ENCODE measurements around the gene CYTH4. TPM values are rescaled to one million over a fixed set of nuclear protein-coding genes. Genes with fewer than 3 reads are reported as not detected.

CYTH4 gene
- total RNA-seq, 2 experiments from 2014 or later: 33.1 to 42.8 TPM

GRCh38 chr22:37303821-37304274 is 21.5 kb downstream of the CYTH4 start:
- Mint-ChIP-seq H3K4me3 (peak overlapping the region; percentile 14), H3K36me3 (ENCODE audit: low read depth) (peaks cover 39% of the 10 kb centered on the region), H3K27me3 (no peaks in the 10 kb centered on the region), H3K4me1 (peaks cover 84% of the 10 kb centered on the region), H3K27ac (peak overlapping the region; percentile 89), H3K9me3 (ENCODE audit: low read depth) (no peaks in the 10 kb centered on the region)
- POLR2A ChIA-PET: interaction anchor here (0.6 to 1.0 kb wide), 5 partner anchors 17 to 157 kb away, joined by 3 to 6 read pairs (median 4); no protein-coding TSS in a partner anchor
- peak; percentile 68 for ATAC-seq
- DNase-seq: peak; percentile 89
- CTCF ChIA-PET: interaction anchor here (0.7 to 1.8 kb wide), 5 partner anchors 10 to 62 kb away, joined by 3 to 8 read pairs (median 4); no protein-coding TSS in a partner anchor
- intact Hi-C loops (cut with DNase I, micrococcal nuclease): no loop called here

DNA sequence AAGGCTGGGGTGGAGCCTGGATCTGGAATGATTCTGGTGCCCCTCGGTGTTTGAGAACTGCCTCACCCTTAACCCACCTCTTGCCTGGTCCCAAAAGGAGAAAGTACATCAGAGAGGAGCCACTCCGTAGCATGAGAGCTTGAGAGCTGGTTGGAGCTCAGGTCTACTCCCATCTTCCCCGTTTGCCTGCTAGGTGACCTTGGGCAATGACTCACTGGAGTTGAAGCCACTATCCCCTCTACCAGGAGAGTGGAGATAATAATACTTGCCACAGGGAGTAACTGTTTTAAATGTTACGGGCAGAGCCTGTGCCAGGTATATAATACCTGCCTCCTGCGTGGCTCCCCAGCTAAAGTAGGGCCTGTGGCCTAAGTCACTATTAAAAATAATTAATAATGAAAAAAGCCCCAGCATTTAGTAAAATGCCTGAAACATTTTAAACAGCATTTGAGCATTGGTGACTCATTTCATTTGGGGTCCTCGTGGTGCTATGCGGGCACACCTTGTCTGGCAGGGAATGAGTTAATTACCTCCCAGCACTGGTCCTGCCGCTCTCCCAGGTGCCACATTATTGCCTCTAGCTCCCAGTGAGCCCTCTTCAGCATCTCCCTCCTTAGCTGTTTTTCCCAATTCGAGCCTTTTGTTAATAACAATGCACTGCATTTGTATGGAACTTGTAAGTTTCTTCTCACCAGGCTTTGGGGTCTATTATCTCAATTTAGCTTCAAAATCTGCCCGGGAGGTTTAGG is 22.5 kb downstream of the CYTH4 start:
- intact Hi-C loops (cut with DNase I, micrococcal nuclease): no loop called here
- Mint-ChIP-seq H3K27ac (peak overlapping the region; percentile 98), H3K4me1 (peaks cover 93% of the 10 kb centered on the region), H3K36me3 (ENCODE audit: low read depth) (peaks cover 39% of the 10 kb centered on the region), H3K27me3 (no peaks in the 10 kb centered on the region), H3K4me3 (no peak overlapping the region), H3K9me3 (ENCODE audit: low read depth) (no peaks in the 10 kb centered on the region)
- ChIA-PET CTCF (interaction anchor here (0.8 to 1.8 kb wide), 5 partner anchors 9 to 302 kb away, joined by 3 to 9 read pairs (median 7); no protein-coding TSS in a partner anchor), POLR2A (interaction anchor here (1.0 to 1.1 kb wide), 2 partner anchors 18 to 44 kb away, joined by 5 to 6 read pairs; no protein-coding TSS in a partner anchor)
- ATAC-seq (no peak), DNase-seq (no peak)

GRCh38 chr22:37305887-37306286 is 23.6 kb downstream of the CYTH4 start:
- ATAC-seq (no peak), DNase-seq (no peak)
- H3K4me1 Mint-ChIP-seq: peaks cover 92% of the 10 kb centered on the region
- CTCF ChIA-PET: interaction anchor here (0.5 to 1.8 kb wide), 6 partner anchors 10 to 51 kb away, joined by 3 to 9 read pairs (median 5); no protein-coding TSS in a partner anchor
- intact Hi-C loops (cut with DNase I, micrococcal nuclease): no loop called here
- no peak overlapping the region for H3K4me3 Mint-ChIP-seq
- H3K36me3 Mint-ChIP-seq (ENCODE audit: low read depth): peaks cover 39% of the 10 kb centered on the region
- no peaks in the 10 kb centered on the region for H3K27me3 Mint-ChIP-seq
- peak overlapping the region; percentile 98 for H3K27ac Mint-ChIP-seq
- H3K9me3 Mint-ChIP-seq (ENCODE audit: low read depth): no peaks in the 10 kb centered on the region
- POLR2A ChIA-PET: interaction anchor here (0.8 kb wide), 1 partner anchor 64 kb away, joined by 3 read pairs; no protein-coding TSS in a partner anchor

- POLR2A ChIA-PET: interaction anchor here (0.8 kb wide), 1 partner anchor 64 kb away, joined by 3 read pairs; no protein-coding TSS in a partner anchor
- H3K4me1 Mint-ChIP-seq: peaks cover 92% of the 10 kb centered on the region
- H3K36me3 Mint-ChIP-seq (ENCODE audit: low read depth): peaks cover 36% of the 10 kb centered on the region
- H3K9me3 Mint-ChIP-seq (ENCODE audit: low read depth): no peaks in the 10 kb centered on the region
- H3K27me3 Mint-ChIP-seq: no peaks in the 10 kb centered on the region
- H3K27ac Mint-ChIP-seq: peak overlapping the region; percentile 98
- ATAC-seq (no peak), DNase-seq (no peak)
- CTCF ChIA-PET: interaction anchor here (0.8 to 1.6 kb wide), 2 partner anchors 10 to 38 kb away, joined by 6 to 9 read pairs; no protein-coding TSS in a partner anchor
- H3K4me3 Mint-ChIP-seq: peak overlapping the region; percentile 57
- intact Hi-C loops (cut with DNase I, micrococcal nuclease): no loop called here
These were observed 24.2 kb downstream of the CYTH4 start for GRCh38 chr22:37306494-37306829.

- peak overlapping the region; percentile 57 for H3K4me3 Mint-ChIP-seq
- H3K9me3 Mint-ChIP-seq (ENCODE audit: low read depth): no peaks in the 10 kb centered on the region
- peak overlapping the region; percentile 98 for H3K27ac Mint-ChIP-seq
- ChIA-PET POLR2A (no interaction called here), CTCF (no interaction called here)
- H3K36me3 Mint-ChIP-seq (ENCODE audit: low read depth): peaks cover 24% of the 10 kb centered on the region
- H3K27me3 Mint-ChIP-seq: no peaks in the 10 kb centered on the region
- H3K4me1 Mint-ChIP-seq: peaks cover 79% of the 10 kb centered on the region
- intact Hi-C loops (cut with DNase I, micrococcal nuclease): no loop called here
- ATAC-seq: no peak
- no peak for DNase-seq
These were observed 26.3 kb downstream of the CYTH4 start for GRCh38 chr22:37308385-37309200.

- CTCF ChIA-PET: interaction anchor here (0.6 to 1.2 kb wide), 5 partner anchors 14 to 283 kb away, joined by 3 to 5 read pairs (median 3); no protein-coding TSS in a partner anchor
- Mint-ChIP-seq H3K4me3 (peak overlapping the region; percentile 26), H3K36me3 (ENCODE audit: low read depth) (peaks cover 18% of the 10 kb centered on the region)
These were observed 27.1 kb downstream of the CYTH4 start for GRCh38 chr22:37309211-37310074.

DNA sequence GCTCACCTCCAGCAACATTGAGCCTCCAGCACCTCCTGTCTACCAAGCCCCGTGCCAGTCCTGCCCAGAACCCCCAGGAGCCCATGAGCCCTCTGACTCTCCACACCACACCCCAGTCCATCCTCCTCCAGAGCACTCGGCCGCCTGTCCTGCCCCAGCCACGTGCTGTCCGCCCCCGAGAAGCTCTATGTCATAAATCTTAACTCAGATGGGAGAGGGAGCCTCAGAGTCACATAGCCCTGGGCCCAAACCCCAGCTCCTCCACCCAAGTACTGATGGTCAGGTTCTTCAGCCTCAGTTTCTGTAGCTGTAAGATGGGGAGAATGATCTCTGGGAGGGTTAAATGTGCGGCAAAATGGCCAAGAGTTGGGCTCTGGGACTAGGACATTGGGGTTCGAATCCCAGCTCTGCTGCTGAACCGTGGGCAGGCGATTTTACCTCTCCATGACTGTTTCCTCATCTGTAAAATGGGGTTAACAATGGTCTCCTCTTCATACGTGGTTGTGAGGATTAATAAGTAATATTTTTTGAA is 27.8 kb downstream of the CYTH4 start:
- H3K4me1 Mint-ChIP-seq: peaks cover 81% of the 10 kb centered on the region
- ChIA-PET POLR2A (interaction anchor here (0.7 to 0.8 kb wide), 2 partner anchors 28 to 37 kb away, joined by 3 to 5 read pairs; partner anchors contain the start of gene CYTH4), CTCF (interaction anchor here (0.6 to 1.2 kb wide), 5 partner anchors 15 to 282 kb away, joined by 3 to 5 read pairs (median 3); no protein-coding TSS in a partner anchor)
- H3K27me3 Mint-ChIP-seq: no peaks in the 10 kb centered on the region
- H3K9me3 Mint-ChIP-seq (ENCODE audit: low read depth): no peaks in the 10 kb centered on the region
- intact Hi-C loops (cut with DNase I, micrococcal nuclease): no loop called here
- peaks cover 18% of the 10 kb centered on the region for H3K36me3 Mint-ChIP-seq (ENCODE audit: low read depth)
- DNase-seq (no peak), ATAC-seq (no peak)
- no peak overlapping the region for H3K4me3 Mint-ChIP-seq
- peak overlapping the region; percentile 98 for H3K27ac Mint-ChIP-seq

More at GRCh38 chr22:37309211-37310074, 27.1 kb downstream of the CYTH4 start:
- POLR2A ChIA-PET: interaction anchor here (0.8 kb wide), 1 partner anchor 27 kb away, joined by 3 read pairs; the partner anchor contains the start of gene CYTH4
- ATAC-seq (peak; percentile 37), DNase-seq (peak; percentile 68)
- H3K4me1 Mint-ChIP-seq: peaks cover 80% of the 10 kb centered on the region
- intact Hi-C loops (cut with DNase I, micrococcal nuclease): no loop called here
- H3K9me3 Mint-ChIP-seq (ENCODE audit: low read depth): no peaks in the 10 kb centered on the region
- H3K27me3 Mint-ChIP-seq: no peaks in the 10 kb centered on the region
- peak overlapping the region; percentile 98 for H3K27ac Mint-ChIP-seq

DNA sequence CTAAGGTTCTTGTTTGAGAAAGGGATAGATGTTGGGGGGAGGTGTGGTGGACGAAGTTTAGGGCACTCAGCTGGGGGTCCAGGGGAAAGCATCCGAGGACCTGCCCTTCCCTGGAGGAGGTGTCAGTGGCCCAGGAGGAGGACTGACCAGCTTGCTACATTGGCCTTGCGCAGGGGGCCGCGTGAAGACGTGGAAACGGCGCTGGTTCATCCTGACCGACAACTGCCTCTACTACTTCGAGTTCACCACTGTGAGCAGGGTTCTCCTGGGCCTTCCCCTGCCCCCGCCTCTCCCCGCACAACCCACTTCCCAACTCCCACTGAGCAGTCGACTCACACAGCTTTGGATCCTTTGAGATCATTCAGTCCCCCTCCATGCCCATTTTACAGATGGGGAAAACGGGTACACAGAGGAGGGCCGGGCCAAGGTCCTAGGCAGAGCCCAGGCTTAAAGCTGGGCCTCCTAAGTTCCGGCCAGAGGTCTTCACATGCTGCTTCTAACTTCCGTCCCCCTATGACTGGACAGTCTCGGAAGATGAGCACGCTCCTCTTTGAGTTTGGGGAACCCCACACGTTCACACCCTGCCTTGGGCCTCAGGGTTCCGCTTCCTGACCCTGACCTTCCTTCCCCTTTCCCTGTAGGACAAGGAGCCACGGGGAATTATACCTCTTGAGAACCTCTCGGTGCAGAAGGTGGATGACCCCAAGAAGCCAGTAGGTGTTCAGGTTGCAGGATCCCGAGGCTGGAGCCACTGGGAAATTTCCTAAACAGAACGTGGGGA is 28.7 kb downstream of the CYTH4 start:
- no peak overlapping the region for H3K27ac Mint-ChIP-seq
- intact Hi-C loops (cut with DNase I, micrococcal nuclease): no loop called here
- H3K36me3 Mint-ChIP-seq (ENCODE audit: low read depth): peaks cover 14% of the 10 kb centered on the region
- H3K4me3 Mint-ChIP-seq: no peak overlapping the region
- POLR2A ChIA-PET: interaction anchor here (0.7 kb wide), 1 partner anchor 38 kb away, joined by 5 read pairs; no protein-coding TSS in a partner anchor
- DNase-seq (no peak), ATAC-seq (no peak)
- H3K27me3 Mint-ChIP-seq: no peaks in the 10 kb centered on the region
- no peaks in the 10 kb centered on the region for H3K9me3 Mint-ChIP-seq (ENCODE audit: low read depth)
- H3K4me1 Mint-ChIP-seq: peaks cover 75% of the 10 kb centered on the region
- CTCF ChIA-PET: interaction anchor here (0.6 kb wide), 2 partner anchors 119 to 161 kb away, joined by 3 to 4 read pairs; no protein-coding TSS in a partner anchor

DNA sequence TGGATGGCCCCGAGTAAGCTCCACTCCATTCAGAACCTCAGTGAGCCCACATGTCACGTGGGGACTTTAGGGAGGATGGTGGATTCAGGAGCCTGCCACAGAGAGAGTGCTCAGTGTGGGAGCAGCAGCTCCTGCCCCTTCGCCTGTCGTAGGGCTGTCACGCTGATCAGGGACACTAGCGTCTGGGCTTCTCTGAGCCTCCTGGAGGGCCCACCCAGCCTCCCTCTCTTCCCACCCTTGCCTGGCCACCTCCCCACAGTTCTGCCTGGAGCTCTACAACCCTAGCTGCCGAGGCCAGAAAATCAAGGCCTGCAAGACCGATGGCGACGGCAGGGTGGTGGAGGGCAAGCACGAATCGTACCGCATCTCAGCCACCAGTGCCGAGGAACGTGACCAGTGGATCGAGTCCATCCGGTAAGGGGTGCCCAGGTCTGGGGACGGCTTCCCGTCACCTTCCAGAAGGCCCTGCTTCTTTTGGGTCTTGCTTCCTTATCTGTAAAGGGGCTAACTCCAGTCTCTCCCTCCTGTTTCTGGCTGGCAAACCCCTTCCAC is 29.5 kb downstream of the CYTH4 start:
- intact Hi-C loops (cut with DNase I, micrococcal nuclease): no loop called here
- no peaks in the 10 kb centered on the region for H3K27me3 Mint-ChIP-seq
- DNase-seq (no peak), ATAC-seq (no peak)
- CTCF ChIA-PET: no interaction called here
- peak overlapping the region; percentile 13 for H3K27ac Mint-ChIP-seq
- H3K4me3 Mint-ChIP-seq: no peak overlapping the region
- no peaks in the 10 kb centered on the region for H3K9me3 Mint-ChIP-seq (ENCODE audit: low read depth)
- POLR2A ChIA-PET: no interaction called here
- peaks cover 10% of the 10 kb centered on the region for H3K36me3 Mint-ChIP-seq (ENCODE audit: low read depth)
- peaks cover 74% of the 10 kb centered on the region for H3K4me1 Mint-ChIP-seq
